ENCODE results near the gene BEND3.

Gene BEND3

DNA sequence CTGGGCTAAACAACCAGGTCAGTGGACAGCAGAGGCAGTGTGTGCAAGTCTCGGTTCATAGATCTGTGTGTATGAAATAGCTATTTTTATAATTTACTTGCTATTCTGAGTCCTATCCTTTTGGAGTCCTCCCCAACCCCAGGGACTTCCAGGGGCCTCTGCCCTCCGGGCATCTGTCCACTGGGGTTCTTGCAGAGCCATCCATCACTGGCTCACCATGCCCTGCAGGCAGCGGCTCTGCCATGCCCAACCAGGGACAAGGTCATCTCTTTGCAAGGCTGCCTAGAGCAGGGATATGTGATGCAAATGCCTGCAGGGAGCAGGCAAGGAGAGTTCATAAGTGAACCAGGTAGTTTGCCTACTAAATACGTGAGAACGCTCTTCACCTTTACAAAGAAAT is 10.5 kb upstream of the BEND3 start:
- DNase-seq (ENCODE audit: low spot score) = no peak
- Histone ChIP-seq H3K23ac (ENCODE audit: low read depth, low read length, poor library complexity) (no peak overlapping the region), H3K4ac (ENCODE audit: low read length) (no peak overlapping the region), H2AFZ (ENCODE audit: low read length) (no peak overlapping the region), H4K8ac (ENCODE audit: low read depth, low read length) (no peak overlapping the region), H3K36me3 (replicated peaks in 1 of 2; ENCODE audit: control insufficient read depth in 2 of 2, insufficient read depth in 2 of 2, low read length in 2 of 2) (no peaks in the 10 kb centered on the region), H3K4me1 (ENCODE audit: control insufficient read depth in 2 of 2, insufficient read depth in 1 of 2, low read depth in 1 of 2, low read length in 2 of 2) (peaks cover 0 to 4% of the 10 kb centered on the region in 2 donors), H2AK5ac (ENCODE audit: low read depth, low read length) (no peak overlapping the region), H2BK12ac (ENCODE audit: low read length) (no peak overlapping the region), H4K91ac (ENCODE audit: low read depth, low read length, poor library complexity) (no peak overlapping the region), H3K79me1 (ENCODE audit: low read depth, low read length) (no peaks in the 10 kb centered on the region), H3K27ac (replicated peaks; ENCODE audit: low read length) (no peak overlapping the region), H3K18ac (ENCODE audit: low read length) (peak overlapping the region; percentile 48), H3K4me2 (ENCODE audit: insufficient read depth, low read length, poor library complexity, severe bottlenecking) (no peak overlapping the region), H2BK120ac (ENCODE audit: low read depth, low read length) (no peak overlapping the region), H3K27me3 (ENCODE audit: control insufficient read depth in 3 of 3, insufficient read depth in 3 of 3, low read depth in 1 of 3, low read length in 3 of 3) (no peaks in the 10 kb centered on the region), H2BK5ac (ENCODE audit: low read length) (no peak overlapping the region), H3K4me3 (ENCODE audit: low read length in 2 of 2) (no peak overlapping the region), H3K9ac (ENCODE audit: low read depth, low read length, poor library complexity) (no peak overlapping the region), H3K9me3 (replicated peaks in 1 of 2; ENCODE audit: control insufficient read depth in 2 of 2, insufficient read depth in 1 of 2, low read depth in 1 of 2, low read length in 2 of 2) (no peaks in the 10 kb centered on the region), H3K14ac (ENCODE audit: low read length) (no peak overlapping the region), H2BK15ac (ENCODE audit: low read length) (no peak overlapping the region)
- no CpG with 5 or more reads among the region's 5 CpGs for WGBS, 2 donors (ENCODE audit: extremely low coverage in 2 of 2, insufficient read length in 2 of 2, insufficient replicate concordance in 1 of 2)

DNA sequence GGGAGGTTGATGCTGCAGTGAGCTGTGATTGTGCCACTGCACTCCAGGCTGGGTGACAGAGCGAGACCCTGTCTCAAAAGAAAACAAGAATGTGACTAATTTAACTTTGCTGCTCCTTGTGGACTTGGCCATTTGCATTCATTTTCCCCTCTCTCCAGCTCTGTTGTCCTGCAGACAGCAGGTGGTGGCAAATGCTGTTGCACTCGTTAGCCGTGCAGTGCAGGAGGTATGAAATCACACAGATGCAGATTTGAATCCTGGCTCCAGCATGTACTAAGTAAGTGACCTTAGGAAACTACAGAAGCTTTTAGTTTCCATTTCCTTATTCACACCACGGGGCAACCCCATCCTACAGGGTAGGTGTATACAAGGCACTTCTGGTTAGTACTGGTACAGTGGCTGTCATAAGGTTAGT is 9.6 kb upstream of the BEND3 start:
- Histone ChIP-seq H3K18ac (ENCODE audit: low read length) (no peak overlapping the region), H4K91ac (ENCODE audit: low read depth, low read length, poor library complexity) (no peak overlapping the region), H3K36me3 (replicated peaks in 1 of 2; ENCODE audit: control insufficient read depth in 2 of 2, insufficient read depth in 2 of 2, low read length in 2 of 2) (no peaks in the 10 kb centered on the region), H2BK5ac (ENCODE audit: low read length) (no peak overlapping the region), H4K8ac (ENCODE audit: low read depth, low read length) (no peak overlapping the region), H3K23ac (ENCODE audit: low read depth, low read length, poor library complexity) (no peak overlapping the region), H3K27me3 (ENCODE audit: control insufficient read depth in 3 of 3, insufficient read depth in 3 of 3, low read depth in 1 of 3, low read length in 3 of 3) (no peaks in the 10 kb centered on the region), H2AK5ac (ENCODE audit: low read depth, low read length) (no peak overlapping the region), H3K4me1 (ENCODE audit: control insufficient read depth in 2 of 2, insufficient read depth in 1 of 2, low read depth in 1 of 2, low read length in 2 of 2) (peaks cover 0 to 4% of the 10 kb centered on the region in 2 donors), H2BK15ac (ENCODE audit: low read length) (no peak overlapping the region), H3K4ac (ENCODE audit: low read length) (no peak overlapping the region), H2BK12ac (ENCODE audit: low read length) (no peak overlapping the region), H3K4me3 (ENCODE audit: low read length in 2 of 2) (no peak overlapping the region), H3K4me2 (ENCODE audit: insufficient read depth, low read length, poor library complexity, severe bottlenecking) (no peak overlapping the region), H3K9ac (ENCODE audit: low read depth, low read length, poor library complexity) (no peak overlapping the region), H3K27ac (replicated peaks; ENCODE audit: low read length) (no peak overlapping the region), H3K79me1 (ENCODE audit: low read depth, low read length) (no peaks in the 10 kb centered on the region), H2BK120ac (ENCODE audit: low read depth, low read length) (no peak overlapping the region), H3K9me3 (replicated peaks in 1 of 2; ENCODE audit: control insufficient read depth in 2 of 2, insufficient read depth in 1 of 2, low read depth in 1 of 2, low read length in 2 of 2) (no peaks in the 10 kb centered on the region), H3K14ac (ENCODE audit: low read length) (no peak overlapping the region), H2AFZ (ENCODE audit: low read length) (peak overlapping the region; percentile 31)
- WGBS, 2 donors (ENCODE audit: extremely low coverage in 2 of 2, insufficient read length in 2 of 2, insufficient replicate concordance in 1 of 2) = no CpG with 5 or more reads among the region's 4 CpGs
- DNase-seq (ENCODE audit: low spot score) = no peak

DNA sequence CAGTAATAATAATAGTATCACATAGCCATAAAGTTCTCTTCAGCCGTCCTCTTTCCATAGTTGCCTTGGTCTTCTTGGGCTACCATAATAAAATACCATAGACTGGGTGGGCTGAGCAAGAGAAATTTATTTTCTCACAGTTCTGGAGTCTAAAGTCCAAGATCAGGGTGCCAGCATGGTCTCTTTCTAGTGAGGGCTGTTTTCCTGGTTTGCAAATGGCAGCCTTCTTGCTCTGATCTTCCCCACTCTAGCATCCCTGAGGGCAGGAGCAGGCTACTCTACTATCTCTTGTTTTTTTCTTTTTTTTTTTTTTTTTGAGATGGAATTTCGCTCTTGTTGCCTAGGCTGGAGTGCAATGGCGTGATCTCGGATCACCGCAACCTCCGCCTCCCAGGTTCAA is 8.2 kb upstream of the BEND3 start:
- H3K4ac ChIP-seq (ENCODE audit: low read length) = no peak overlapping the region
- no peaks in the 10 kb centered on the region for H3K9me3 ChIP-seq (replicated peaks in 1 of 2; ENCODE audit: control insufficient read depth in 2 of 2, insufficient read depth in 1 of 2, low read depth in 1 of 2, low read length in 2 of 2)
- H2AK5ac ChIP-seq (ENCODE audit: low read depth, low read length) = no peak overlapping the region
- no peaks in the 10 kb centered on the region for H3K36me3 ChIP-seq (replicated peaks in 1 of 2; ENCODE audit: control insufficient read depth in 2 of 2, insufficient read depth in 2 of 2, low read length in 2 of 2)
- no peak overlapping the region for H3K23ac ChIP-seq (ENCODE audit: low read depth, low read length, poor library complexity)
- no peak overlapping the region for H3K4me2 ChIP-seq (ENCODE audit: insufficient read depth, low read length, poor library complexity, severe bottlenecking)
- no peak overlapping the region for H3K4me3 ChIP-seq (ENCODE audit: low read length in 2 of 2)
- no peaks in the 10 kb centered on the region for H3K79me1 ChIP-seq (ENCODE audit: low read depth, low read length)
- H2BK120ac ChIP-seq (ENCODE audit: low read depth, low read length) = no peak overlapping the region
- no peaks in the 10 kb centered on the region for H3K27me3 ChIP-seq (ENCODE audit: control insufficient read depth in 3 of 3, insufficient read depth in 3 of 3, low read depth in 1 of 3, low read length in 3 of 3)
- no peak overlapping the region for H3K14ac ChIP-seq (ENCODE audit: low read length)
- no peak for DNase-seq (ENCODE audit: low spot score)
- H4K8ac ChIP-seq (ENCODE audit: low read depth, low read length) = no peak overlapping the region
- no peak overlapping the region for H3K9ac ChIP-seq (ENCODE audit: low read depth, low read length, poor library complexity)
- WGBS, 2 donors (ENCODE audit: extremely low coverage in 2 of 2, insufficient read length in 2 of 2, insufficient replicate concordance in 1 of 2) = no CpG with 5 or more reads among the region's 6 CpGs
- no peak overlapping the region for H2AFZ ChIP-seq (ENCODE audit: low read length)
- H2BK12ac ChIP-seq (ENCODE audit: low read length) = no peak overlapping the region
- no peak overlapping the region for H2BK5ac ChIP-seq (ENCODE audit: low read length)
- H3K4me1 ChIP-seq (ENCODE audit: control insufficient read depth in 2 of 2, insufficient read depth in 1 of 2, low read depth in 1 of 2, low read length in 2 of 2) = peaks cover 0 to 4% of the 10 kb centered on the region in 2 donors
- no peak overlapping the region for H4K91ac ChIP-seq (ENCODE audit: low read depth, low read length, poor library complexity)
- no peak overlapping the region for H3K18ac ChIP-seq (ENCODE audit: low read length)
- no peak overlapping the region for H2BK15ac ChIP-seq (ENCODE audit: low read length)
- no peak overlapping the region for H3K27ac ChIP-seq (replicated peaks; ENCODE audit: low read length)

DNA sequence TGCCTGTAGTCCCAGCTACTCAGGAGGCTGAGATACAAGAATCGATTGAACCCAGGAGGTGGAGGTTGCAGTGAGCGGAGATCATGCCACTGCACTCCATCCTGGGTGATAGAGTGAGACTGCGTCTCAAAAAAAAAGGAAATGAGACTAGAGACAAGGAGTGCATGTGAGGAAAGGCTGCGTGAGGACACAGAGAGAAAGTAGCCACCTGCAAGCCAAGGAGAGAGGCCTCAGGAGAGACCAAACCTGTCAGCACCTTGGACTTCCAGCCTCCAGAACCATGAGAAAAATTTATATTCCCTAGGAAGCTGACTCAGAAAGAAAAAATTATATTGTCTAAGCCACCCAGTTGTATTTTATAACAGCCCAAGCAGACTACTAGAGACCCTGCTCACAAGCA is 7.4 kb upstream of the BEND3 start:
- no peak overlapping the region for H2AK5ac ChIP-seq (ENCODE audit: low read depth, low read length)
- no peaks in the 10 kb centered on the region for H3K79me1 ChIP-seq (ENCODE audit: low read depth, low read length)
- H3K4me2 ChIP-seq (ENCODE audit: insufficient read depth, low read length, poor library complexity, severe bottlenecking) = no peak overlapping the region
- H3K18ac ChIP-seq (ENCODE audit: low read length) = no peak overlapping the region
- H3K4me1 ChIP-seq (ENCODE audit: control insufficient read depth in 2 of 2, insufficient read depth in 1 of 2, low read depth in 1 of 2, low read length in 2 of 2) = peaks cover 0 to 8% of the 10 kb centered on the region in 2 donors
- no peak overlapping the region for H3K27ac ChIP-seq (replicated peaks; ENCODE audit: low read length)
- H3K23ac ChIP-seq (ENCODE audit: low read depth, low read length, poor library complexity) = no peak overlapping the region
- no peaks in the 10 kb centered on the region for H3K27me3 ChIP-seq (ENCODE audit: control insufficient read depth in 3 of 3, insufficient read depth in 3 of 3, low read depth in 1 of 3, low read length in 3 of 3)
- no peak overlapping the region for H2BK5ac ChIP-seq (ENCODE audit: low read length)
- no peaks in the 10 kb centered on the region for H3K9me3 ChIP-seq (replicated peaks in 1 of 2; ENCODE audit: control insufficient read depth in 2 of 2, insufficient read depth in 1 of 2, low read depth in 1 of 2, low read length in 2 of 2)
- H3K4ac ChIP-seq (ENCODE audit: low read length) = no peak overlapping the region
- no peak overlapping the region for H2AFZ ChIP-seq (ENCODE audit: low read length)
- no CpG with 5 or more reads among the region's 4 CpGs for WGBS, 2 donors (ENCODE audit: extremely low coverage in 2 of 2, insufficient read length in 2 of 2, insufficient replicate concordance in 1 of 2)
- H3K14ac ChIP-seq (ENCODE audit: low read length) = no peak overlapping the region
- no peak overlapping the region for H2BK15ac ChIP-seq (ENCODE audit: low read length)
- H4K91ac ChIP-seq (ENCODE audit: low read depth, low read length, poor library complexity) = no peak overlapping the region
- H3K36me3 ChIP-seq (replicated peaks in 1 of 2; ENCODE audit: control insufficient read depth in 2 of 2, insufficient read depth in 2 of 2, low read length in 2 of 2) = no peaks in the 10 kb centered on the region
- no peak overlapping the region for H3K9ac ChIP-seq (ENCODE audit: low read depth, low read length, poor library complexity)
- no peak overlapping the region for H2BK120ac ChIP-seq (ENCODE audit: low read depth, low read length)
- no peak overlapping the region for H2BK12ac ChIP-seq (ENCODE audit: low read length)
- DNase-seq (ENCODE audit: low spot score) = no peak
- no peak overlapping the region for H3K4me3 ChIP-seq (ENCODE audit: low read length in 2 of 2)
- no peak overlapping the region for H4K8ac ChIP-seq (ENCODE audit: low read depth, low read length)
